ENCODE measurements around the gene ALK.

Gene ALK

DNA sequence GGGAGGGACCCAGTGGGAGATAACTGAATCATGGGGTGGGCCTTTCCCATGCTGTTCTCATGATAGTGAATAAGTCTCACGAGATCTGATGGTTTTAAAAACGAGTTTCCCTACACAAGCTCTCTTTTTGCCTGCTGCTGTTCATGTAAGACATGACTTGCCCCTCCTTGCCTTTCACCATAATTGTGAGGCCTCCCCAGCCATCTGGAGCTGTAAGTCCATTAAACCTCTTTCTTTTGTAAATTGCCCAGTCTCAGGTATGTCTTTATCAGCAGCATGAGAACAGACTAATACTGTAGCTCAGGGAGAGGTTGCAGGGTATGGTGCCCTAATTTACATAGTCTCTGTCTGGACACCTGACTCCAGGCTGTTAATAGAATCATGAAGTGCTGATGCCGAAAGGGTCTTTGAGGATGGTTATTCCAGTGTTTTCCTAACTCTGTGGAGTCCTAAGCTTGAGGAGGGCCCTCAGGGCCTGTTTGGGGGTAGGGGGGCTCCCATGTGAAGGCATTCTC, 343.2 kb downstream of the ALK start:
- no peak for DNase-seq (ENCODE audit: low spot score)

DNA sequence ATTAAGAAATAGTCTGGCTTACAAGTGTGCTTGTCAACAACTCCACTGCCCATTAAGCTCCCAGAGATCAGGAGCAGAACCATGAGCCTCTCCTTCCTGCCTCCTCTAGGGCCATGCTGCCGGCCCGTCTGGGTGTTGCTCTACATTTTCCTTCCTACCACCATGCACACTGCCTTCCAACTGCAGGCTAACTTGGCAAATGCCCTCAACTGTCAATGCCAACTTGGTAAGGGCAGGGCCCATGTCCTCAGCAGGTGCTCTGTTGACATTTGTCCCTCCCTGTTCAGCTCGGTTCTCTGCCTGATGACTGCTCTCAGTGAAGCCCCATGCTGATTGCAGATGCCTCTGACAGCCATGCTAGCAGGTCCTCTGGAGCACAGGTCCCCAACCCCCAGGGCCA, 345.2 kb downstream of the ALK start:
- DNase-seq (ENCODE audit: low spot score) = no peak

DNA sequence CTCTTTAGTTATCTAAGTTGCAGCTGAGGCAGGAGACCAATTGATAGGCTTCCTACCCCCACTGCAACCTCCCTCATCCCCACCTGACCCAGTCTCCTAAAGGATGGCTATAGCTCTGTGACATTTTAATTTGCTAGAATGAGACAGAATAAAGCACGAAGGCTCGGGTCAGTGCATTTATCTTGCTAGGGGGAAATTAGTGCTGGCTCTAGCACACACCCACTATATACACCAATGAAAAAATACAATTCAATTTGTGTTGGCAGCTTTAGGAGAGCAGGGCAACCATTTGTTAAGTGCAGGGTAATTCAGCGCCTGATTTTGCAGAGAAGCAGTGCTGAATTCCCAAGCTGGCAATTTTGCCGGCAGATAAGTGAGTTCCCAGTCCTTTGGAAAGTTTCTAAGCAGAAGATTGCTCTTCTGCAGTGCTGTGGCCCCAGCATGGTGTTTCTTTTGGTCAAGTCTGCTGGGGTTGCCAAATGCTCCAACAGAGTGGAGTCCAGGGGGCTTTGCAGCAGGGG, 346.0 kb downstream of the ALK start:
- no peak for DNase-seq (ENCODE audit: low spot score)

DNA sequence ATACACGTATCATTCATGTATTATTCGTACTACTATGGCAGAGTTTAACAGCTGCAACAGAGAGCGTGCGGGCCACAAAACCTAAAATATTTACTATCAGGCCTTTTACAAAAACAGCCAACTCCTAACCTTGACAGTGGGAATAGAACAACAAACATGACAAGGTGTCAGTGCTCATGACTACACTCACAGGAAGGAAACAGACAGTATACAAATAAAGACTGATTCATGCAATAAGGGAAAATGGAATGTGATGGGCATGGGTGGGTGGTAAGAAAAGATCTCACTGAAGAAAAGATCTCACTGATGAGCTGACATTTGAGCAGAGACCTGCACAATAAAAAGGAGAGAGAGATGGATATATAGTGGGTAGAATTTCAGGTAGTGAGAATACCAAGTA, 347.8 kb downstream of the ALK start:
- DNase-seq (ENCODE audit: low spot score) = no peak

DNA sequence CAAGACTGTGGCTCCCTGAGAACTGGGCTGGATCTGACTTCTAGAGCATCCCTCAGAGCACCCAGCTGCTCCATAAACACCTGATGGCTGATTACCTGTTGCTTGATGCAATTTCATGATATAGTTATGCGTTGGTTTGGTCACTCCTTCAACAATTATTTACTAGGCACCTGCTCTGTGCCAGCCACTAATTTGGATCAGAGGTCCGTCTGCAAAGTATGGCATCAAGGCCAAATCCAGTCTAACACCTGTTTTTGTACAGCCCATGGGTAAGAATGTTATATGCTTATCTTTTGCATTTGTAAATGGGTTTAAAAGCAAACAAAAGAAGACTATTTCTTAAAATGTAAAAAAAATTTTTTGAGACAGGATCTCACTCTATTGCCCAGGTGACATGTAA, 348.2 kb downstream of the ALK start:
- no peak for DNase-seq (ENCODE audit: low spot score)

DNA sequence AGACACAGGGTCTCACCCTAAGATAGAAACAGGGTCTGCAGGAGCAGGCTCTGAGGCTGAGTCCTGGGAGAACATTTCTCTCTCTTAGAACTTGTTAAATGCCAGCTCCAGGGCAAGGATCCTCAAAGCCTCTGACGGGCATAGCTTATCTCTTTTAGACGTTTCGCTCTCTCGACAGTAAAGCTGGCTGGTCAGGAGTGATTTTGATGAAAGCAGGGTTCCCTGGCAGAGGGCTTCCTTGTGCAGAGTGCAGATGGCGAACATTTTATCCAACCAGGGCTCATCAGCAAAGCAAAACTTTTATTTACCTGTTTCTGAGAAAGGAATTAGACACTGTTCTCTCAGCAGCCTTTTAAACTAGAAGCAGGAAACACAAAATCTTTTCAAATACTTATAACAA, 350.8 kb downstream of the ALK start:
- no peak for DNase-seq (ENCODE audit: low spot score)

DNA sequence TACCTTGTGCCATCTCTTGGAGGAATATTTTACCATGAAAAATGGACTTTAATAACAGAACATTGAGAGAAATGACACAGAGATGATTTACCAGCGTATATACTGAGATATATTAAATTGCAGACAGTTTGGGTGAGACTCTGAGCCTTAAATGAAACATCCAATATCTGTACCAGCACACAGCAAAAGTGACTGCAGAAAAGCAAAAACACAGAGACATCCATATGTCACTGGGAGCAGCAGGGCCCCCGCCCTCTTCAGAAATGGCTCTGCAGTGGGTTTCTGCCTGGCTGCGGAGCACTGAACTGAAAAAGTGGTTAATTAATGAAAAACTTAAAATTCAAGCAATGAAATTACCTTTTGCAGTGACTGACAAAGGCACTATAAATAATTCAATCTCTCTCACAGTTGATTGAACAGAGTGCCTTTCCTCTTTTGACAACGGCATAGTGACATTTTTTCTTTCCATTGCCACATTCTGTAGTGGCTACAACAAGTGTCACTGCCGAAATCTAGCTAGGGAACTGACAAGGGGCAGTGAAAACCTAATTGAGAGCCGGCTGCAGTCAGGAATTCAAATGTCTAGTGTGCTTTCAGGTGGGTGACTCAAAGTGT, 353.4 kb downstream of the ALK start:
- DNase-seq (ENCODE audit: low spot score) = no peak

DNA sequence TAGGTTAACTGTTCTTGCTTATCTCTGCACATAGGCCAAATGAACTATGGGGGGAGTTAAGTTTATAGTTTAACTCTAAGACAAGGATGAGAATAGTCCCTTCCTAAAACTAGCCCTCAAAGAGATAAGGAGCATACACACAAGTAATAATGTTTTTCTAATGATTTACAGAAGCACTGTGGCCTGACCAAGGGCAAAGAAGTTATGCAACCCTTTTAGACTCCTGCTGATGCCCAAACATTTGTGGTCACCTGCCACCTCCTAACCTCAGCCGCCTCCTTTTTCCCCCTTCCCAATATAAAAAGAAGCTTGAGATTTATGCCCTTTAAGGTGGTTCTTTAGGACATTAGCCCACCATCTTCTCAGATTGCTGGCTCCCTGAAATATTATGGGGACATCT, 357.7 kb downstream of the ALK start:
- DNase-seq (ENCODE audit: low spot score) = no peak

DNA sequence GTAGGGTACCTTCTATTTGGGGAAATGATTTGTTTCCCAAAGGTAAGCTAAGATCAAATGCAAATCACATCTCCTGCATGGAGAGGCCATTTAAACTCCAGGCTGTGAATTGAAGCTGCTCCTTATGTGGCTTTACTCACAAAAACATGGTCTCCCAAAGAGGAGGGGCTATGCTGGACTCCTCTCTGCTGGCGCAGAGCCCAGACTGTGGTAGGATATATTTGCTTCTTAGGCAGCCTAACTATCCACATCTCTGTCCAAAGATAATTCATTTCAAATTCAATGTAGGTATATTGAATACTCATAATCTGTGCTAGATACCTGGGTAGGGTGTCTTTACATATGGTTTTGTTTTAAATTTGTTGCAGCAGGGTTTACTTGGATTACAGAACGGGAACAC, 358.5 kb downstream of the ALK start:
- no peak for DNase-seq (ENCODE audit: low spot score)

DNA sequence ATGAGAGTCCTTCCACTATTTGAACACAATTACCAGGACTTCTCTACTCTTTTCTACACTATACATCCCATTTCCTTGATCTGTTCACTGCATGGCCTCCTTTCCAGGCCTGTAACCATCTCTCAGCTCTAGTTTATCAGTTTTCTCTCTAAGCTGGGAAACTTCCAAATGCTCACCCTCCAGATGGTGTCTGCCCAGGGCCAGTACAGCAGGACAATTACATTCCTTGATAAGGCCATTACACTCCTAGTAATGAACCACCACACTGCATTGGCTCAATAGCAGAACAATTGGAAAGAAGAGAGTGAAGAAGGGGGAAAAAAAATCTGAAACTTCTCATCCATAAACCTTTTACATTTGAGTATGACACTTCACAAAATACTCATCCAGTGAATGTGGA, 359.1 kb downstream of the ALK start:
- DNase-seq (ENCODE audit: low spot score) = no peak

DNA sequence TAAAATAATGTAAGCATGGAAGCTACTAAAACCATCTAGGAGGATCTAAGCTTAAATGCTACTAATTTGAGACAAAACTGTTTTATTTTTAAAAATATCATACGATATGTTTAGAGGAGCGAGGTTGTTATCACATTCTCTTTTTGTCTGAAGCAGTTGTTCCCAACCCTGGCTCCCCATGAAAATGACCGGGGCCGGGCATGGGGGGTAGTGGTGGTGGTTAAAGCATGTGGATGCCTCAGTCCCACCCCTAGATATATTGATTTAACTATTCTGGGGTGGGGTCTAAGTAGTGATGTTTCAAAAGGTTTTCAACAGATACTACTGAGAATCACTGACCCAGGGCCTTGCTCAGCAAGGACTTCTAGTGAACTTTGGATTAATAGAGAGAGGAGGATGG, 359.8 kb downstream of the ALK start:
- no peak for DNase-seq (ENCODE audit: low spot score)

DNA sequence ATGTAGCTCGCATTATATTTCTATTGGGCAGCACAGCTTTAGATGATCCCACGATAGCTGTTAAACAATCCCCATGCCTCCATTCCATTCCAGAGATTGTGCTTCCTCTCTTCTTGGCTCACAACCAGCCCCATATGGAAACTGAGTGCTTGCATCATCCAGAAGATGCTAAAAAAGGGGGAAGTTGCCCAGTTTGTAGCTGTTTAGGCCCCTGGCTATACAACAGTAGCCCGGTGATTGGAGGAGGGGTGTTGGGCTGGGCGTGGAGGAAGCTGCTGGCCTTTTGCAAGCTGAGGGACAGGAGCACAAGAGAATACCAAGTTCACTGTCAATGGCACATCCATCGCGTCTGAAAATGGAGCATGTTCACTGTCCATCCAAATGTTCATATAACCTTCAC, 360.2 kb downstream of the ALK start:
- DNase-seq (ENCODE audit: low spot score) = no peak

DNA sequence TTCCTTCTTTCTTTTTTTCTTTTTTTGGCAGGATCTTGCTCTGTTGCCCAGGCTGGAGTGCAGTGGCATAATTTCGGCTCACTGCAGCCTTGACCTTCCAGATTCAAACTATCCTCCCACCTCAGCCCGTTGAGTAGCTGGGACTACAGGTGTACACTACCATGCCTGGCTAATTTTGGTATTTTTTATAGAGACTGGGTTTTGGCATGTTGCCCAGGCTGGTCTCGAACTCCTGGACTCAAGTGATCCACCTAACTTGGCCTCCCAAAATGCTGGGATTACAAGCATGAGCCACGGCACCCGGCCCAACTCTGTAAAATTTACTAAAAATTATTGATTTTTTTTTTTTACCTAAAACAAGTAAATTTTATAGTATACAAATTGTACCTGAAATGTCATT, 360.8 kb downstream of the ALK start:
- DNase-seq (ENCODE audit: low spot score) = no peak

DNA sequence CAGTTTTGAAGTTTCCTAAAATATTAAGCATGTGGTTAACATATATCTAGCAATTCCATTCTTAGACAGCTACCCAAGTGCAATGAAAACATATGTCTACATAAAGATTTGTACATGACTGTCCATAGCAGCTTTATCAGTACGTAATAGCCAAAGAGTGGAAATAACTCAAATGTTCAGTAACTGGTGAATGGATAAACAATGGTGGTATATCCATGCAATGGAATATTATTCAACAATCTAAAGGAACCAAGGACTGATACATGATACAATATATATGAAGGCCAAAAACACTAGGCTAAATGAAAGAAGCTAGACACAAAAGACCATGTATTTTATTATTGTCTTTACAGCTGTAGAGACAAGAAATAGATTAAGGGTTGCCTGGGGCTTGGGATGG, 361.4 kb downstream of the ALK start:
- DNase-seq (ENCODE audit: low spot score) = no peak

DNA sequence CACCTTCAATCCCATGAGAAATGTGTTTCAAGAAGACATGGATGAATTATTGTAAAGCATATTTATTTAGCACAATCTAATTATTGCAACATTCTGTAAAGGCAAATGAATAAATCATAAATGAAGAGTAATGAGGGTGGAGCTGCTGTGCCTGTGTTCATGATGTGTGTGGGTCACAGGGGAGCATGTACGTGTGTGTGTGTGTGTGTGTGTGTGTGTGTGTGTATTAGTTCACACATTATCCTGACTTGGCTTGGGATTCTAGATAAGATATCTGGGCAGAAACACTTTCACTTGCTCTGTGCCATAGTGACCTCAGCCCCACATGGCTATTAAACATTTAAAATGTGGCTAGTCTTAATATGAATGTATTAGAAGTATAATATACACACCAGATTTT, 361.8 kb downstream of the ALK start:
- DNase-seq (ENCODE audit: low spot score) = no peak

DNA sequence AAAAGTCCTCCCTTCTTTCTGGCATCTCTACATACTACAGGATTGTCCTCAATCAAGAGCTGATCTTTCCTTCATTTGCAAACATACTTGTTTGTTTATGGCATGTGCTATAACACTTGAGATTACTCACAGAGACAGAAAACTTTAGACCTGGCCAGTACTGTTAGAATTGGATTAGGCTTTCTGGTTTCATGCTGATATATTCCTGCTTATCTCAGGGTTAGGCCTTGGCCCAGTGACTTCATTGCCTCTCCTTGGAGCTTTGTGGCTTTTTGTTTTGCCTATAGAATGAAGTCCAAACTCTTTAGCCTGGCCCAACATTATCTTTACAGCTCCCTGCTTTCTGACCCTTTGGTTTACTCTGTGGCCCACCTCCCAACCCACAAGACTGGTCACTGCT, 363.3 kb downstream of the ALK start:
- no peak for DNase-seq (ENCODE audit: low spot score)

DNA sequence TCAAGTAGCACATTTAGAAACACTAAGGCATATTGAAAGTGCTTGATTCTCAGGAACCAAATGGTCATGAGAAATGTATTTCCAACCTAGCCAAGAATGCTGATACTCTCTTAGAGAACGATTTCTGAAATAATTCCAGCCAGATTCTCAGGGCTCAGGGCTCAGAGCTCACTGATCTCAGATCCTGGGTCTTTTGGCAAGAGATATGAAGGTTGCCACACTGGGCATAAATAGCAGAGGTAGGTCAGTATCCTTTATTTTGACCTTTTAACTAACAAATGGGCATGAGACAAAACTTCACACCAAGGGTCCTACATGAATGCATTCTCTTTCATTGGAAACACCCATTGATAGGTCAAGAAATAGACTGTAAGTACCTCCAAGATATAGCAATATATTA, 364.1 kb downstream of the ALK start:
- DNase-seq (ENCODE audit: low spot score) = no peak

DNA sequence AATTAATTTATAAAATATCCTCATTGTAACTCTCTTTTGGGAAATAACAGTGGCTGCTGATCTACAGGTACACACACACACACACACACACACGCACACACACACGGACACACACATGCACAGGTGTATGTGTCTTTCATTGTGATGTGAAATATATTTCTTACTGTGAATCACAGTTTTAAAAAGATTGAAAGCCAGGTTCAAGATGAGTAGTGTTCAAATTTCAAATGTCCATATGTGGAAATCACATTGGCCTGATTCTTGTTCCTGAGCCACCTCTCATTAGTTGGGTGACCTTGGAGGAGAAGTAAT, 372.4 kb downstream of the ALK start:
- no peak for DNase-seq (ENCODE audit: low spot score)

DNA sequence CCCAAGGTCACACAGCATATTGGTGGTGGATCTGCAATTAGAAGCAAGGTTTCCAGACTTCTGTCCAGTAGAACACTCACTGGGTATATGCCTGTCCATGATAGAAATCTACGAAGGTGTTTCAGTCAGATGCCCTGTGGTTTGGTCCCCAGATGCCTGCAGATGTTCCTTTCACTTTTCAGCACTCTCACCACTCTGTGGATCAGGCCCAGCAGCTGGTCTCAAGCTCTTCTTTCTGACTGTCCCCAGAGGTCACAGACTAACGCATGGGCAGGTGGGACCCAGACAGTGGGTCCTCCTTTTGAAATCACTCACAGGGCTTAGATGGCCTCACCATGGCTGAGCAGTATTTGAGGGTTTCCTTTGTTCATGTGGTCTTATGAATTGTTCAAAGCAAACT, 376.5 kb downstream of the ALK start:
- DNase-seq (ENCODE audit: low spot score) = no peak

DNA sequence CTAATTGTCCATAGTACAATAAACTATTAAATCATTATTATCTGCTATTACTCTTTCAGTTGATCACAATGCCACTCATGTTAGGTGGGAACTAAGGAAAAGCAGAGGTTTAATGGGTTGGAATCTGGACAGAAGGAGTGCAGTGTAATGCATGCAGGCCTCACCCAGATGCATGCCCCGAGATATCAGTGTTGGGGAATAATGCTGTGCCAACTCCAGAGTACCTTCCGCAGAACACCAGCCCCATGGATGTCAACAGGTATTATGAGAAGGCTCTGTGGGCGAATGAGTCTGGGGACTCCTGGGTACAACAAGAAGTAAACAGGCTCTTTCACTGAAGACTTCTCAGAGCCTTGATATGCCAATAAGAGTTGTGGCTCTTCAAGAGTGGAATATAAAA, 377.4 kb downstream of the ALK start:
- DNase-seq (ENCODE audit: low spot score) = no peak

DNA sequence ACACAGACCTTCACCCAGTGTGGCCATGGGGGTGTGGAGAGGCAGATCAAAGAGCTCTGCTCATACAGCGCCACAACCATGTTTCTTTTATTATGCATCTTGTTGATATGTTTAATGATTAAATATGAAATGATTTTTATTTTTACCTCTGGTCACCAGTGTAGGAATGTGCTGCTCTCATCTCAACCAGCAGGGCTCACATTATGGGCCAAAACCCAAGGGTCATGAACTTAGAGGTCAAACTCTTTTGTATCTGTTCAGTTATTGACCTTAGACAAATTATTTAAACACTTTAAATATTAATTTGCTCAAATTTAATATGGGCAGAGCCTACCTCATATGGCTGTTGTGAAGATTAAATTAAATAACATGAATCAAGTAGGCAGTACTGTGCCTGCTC, 386.2 kb downstream of the ALK start:
- DNase-seq (ENCODE audit: low spot score) = no peak

DNA sequence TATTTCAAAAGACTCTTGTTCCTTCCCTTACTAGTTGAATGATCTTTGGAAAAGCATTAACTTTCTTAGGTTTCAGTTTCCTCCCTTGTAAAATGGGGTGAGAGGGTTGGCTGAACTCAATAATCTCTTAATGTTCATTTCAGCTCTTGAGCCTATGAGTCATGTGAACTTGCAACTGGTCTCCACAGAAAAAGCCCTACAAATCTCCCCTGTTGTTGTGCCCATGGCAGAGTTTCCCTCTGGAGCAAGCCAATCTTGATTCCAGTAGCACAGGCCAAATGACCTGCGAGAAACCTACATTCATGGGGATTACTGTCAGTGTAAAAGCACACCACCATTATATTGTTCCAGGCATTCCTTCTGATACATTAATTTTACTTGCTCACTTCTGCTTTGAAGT, 388.9 kb downstream of the ALK start:
- DNase-seq (ENCODE audit: low spot score) = no peak

DNA sequence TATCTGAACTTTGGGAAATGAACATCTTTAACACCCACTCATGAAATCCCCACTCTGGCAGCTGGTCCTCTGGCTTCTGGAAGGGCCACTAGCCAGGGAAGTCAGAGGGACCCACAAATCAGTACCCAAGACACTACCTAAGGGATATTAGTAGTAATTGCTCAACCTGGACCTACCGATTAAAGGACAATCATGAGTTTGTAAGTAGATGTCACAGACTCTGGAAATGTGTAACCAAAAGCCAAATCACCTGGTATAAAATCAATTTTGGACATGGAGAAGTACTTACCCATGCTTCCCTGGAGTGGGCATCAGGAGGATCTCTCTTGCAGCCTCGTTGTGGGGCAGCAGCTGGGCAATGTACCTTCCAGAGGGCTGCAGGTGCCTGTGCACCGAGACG, 389.8 kb downstream of the ALK start:
- no peak for DNase-seq (ENCODE audit: low spot score)

DNA sequence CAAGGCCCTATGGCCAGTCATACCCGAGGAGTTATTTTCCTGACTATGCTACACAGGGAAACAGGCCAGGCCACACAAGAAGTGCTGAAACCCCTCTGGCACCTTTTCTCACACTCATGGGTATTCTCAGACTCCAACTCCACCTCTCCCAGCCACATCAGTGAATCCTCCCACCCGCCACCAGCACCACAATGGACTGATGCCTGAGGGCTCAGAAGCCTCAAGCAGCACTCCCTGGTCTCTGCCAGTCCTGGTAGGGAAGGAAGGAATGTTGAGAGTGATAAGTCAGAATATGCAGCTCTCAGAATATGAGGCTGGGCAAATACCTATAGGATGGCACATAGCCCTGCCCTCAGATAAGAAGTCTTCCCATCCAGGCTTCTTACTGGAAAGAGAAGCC, 391.1 kb downstream of the ALK start:
- DNase-seq (ENCODE audit: low spot score) = no peak
